Stimulated activated CD4-positive, alpha-beta T cell treated with anti-CD3 and anti-CD28 coated beads, TNF-alpha, amount 100 ng/mL, for 4 hours (primary cell): ENCODE measurements around the gene ELP5.

Experiments used
- DNase-seq, 3 experiments: peaks; one replicate each; pipeline ENCODE4 v3.0.0-alpha.2; 2020; ENCODE audit warnings: low read depth in 3 of 3

ELP5 gene

DNA sequence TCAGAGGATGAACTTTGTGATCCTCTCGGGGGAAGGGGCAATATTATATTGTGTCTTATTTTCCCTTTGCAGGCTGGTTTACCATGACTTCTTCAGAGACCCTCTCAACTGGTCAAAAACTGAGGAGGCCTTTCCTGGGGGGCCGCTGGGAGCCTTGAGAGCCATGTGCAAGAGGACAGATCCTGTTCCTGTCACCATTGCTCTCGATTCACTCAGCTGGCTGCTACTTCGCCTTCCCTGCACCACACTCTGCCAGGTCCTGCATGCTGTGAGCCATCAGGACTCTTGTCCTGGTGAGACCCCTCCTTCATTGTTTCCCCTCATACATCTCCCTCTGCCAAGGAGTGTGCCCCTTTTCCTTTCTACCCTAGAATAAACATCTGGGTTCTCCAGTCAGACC, 2.5 kb downstream of the ELP5 start:
- DNase-seq, result no peak

DNA sequence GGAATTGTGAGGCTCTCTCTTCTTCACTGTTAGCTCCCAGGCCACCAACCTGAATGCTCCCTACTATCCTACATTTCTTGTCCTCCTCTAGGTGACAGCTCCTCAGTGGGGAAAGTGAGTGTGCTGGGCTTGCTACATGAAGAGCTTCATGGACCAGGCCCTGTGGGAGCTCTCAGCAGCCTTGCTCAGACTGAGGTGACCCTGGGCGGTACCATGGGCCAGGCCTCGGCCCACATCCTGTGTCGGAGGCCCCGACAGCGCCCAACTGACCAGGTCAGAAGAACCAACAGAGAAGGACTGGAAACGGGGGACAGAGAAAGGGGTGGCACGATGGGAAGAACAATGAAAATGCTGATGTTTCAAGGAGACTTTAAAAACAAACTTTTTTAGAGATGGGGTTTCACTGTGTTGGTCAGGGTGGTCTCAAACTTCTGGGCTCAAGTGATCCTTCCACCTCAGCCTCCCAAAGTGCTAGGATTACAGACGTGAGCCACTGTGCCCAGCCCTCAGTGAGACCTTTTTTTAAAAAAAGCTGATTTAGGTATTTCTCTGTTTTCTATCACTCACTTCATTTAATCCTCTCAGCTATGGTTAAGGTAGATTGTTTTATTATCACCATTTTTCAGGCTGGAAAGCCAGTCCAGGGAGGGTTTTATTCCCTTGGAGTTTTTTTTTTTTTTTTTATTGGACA, 4.9 kb downstream of the ELP5 start:
- DNase-seq, result no peak

DNA sequence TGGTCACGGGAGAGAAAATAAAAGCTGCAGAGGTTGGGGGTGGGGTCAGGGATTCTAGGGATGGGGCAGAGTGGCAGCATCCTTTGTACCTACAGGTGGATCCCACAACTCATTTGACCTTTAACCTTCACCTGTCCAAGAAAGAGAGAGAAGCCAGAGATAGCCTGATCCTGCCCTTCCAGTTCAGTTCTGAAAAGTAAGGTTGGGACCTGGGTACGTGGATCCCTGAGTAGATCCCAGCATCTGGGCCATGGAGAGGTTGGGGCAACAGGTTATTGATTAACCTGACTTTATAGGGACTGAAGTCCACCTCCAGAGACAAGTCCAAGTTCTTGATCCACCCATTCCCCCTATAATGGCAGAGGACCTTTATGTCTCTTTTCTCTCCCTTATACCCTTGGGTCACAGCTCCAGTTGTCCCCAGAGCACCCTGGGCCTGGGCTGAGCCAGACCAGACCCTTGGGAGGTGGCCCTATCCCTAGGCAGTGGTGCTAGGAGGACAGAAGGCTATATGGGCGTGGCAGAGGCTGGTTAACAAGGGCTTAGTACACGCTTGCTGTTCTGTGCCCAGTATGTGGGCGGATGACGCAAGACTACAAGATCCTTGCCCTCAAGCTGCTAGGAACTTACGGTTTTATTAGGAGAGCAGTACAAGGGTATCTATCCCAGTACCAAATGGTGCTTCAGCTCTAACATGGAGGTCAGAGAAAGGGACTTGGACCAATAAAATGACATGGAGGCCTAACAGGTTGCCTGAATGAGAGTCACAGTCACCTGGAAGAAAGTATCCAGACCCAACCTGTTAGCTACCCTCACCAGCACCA, 6.9 kb downstream of the ELP5 start:
- no peak for DNase-seq

- DNase-seq, result no peak
Observed at GRCh38 chr17:7259555-7259889, 7.5 kb downstream of the ELP5 start.

GRCh38 chr17:7260151-7260550, 8.1 kb downstream of the ELP5 start:
- no peak for DNase-seq

GRCh38 chr17:7260651-7261378, 8.8 kb downstream of the ELP5 start:
- DNase-seq, result no peak

DNA sequence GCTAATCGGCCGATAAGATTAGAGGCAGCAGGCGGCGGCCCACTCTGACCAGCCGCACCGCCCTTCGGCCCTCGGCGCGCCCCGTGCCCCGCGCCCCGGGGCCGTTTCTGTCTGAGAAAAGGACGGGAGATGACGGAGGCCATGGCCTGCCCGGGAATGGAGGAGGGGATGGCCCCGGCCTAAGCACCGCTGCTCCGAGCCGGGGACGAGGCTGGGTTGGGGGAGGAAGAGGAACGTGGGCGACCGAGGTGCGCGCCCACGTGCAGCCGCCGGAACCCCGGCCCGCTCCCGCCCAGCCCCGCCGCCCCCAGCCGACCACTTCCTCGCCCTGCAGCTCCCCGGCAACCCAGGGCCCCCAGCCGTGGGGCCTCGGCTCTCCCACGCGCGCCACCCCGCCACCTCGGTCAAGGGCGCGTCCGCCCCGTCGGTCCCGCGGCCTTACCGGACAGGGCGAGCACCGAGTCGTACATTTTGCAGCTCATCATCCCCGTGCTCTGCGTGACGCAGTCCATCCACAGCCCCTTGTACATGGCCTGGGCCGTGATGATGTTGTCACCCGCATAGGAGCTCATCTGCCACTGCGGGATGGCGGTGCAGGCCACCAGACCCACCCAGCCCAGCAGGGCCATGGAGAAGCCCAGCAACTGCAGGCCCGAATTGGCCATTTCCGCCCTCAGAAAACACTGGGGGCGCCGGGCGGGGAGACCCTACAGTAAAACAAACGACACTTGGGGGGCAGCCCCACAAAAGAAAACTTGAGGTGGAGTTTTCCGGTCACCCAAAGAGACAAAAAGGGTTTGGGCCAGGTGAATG, 9.6 kb downstream of the ELP5 start:
- peak in 1 of 3 experiments; percentile 29 for DNase-seq

DNA sequence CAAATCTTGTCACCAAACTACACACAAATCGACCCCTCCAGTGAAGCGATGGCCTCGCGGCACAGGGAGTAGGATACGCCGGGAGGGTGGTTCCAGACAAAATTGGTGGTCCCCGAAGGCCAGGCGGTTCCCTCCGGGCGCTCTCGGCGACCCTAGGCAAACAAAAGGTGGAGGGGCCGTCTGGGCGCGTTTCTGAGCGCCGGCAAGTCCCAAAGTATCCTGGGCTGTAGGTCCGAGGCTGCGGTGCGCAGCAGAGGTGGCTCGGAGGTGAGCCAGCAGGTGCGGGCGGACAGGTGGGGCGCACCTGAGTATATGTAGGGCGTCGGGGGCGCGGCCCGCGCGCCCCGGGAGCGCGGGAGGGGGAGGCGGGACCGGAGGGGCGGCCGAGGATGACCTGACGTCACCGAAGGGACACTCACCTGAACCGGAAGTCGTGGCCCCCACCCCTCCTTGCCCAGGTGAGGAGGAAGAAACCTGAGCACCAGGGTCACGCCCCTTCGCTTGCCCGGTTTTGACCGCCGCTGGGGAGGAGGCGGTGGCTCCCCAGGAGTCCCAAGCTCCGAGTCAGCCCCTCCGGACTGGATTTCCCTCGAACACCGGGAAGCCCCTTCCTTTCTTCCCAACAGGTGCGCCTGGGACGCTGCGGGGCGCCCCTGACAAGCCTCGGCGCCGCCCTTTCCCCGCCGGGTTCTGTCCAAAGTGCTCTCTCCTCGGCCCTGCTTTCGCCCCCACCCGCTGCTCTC, 10.3 kb downstream of the ELP5 start, which contains the start of gene CLDN7:
Gene CLDN7 (minus strand): TSS at position 287 of the 743 bp plus-strand sequence. CDS start 435 bp downstream, outside the sequence.
- no peak for DNase-seq

DNA sequence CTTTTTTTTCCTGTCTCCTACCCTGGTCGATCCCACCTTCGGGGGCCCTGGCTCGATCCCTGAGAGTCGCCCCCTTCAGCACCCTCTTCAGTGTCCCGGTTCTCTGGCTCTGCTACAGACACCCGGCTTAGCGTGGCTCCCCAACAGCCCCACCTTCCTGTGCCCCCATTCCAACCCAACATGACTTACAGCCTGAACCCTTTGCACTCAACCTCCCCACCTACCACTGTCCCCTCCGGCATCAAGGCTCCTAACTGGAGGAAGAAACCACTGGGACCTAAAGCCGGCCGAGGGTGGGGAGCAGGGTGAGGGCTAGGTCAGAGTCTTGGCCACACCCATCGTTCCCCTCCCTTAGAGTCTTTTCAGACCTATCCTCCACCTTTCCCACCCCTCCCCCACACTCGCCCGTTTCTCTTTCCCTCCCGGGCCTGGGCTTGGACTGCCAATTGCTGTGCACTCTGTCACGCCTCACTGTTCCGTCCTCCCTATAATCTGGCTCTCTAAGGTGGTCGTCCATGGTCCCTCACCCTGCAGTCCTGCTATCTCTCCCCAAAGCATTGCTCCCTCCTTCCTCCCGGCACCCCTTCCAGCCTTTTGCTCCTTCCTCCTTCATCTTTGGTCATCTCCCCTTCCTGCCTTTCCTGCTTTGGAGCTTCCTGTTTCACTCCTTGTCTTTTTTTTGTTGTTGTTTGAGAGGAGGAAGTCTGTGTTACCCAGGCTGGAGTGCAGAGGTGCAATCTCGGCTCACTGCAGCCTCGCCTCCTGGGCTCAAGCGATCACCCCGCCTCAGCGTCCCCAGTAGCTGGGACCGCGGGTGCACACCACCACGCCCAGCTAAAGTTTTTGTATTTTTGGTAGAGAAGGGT, 11.2 kb downstream of the ELP5 start:
- DNase-seq, result no peak

DNA sequence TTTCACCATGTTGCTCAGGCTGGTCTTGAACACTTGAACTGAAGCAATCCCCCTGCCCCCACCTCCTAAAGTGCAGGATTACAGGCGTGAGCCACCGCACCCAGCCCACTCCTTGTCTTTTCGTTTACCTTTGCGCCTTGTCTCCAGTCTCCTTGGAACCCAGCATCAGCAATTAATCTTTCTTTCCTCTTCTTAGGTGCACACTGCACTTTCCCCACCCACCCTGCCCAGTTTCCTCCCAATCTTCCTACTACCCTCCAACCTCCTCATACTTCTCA, 11.7 kb downstream of the ELP5 start:
- no peak for DNase-seq

GRCh38 chr17:7266784-7267183, 14.8 kb downstream of the ELP5 start:
- no peak for DNase-seq

DNA sequence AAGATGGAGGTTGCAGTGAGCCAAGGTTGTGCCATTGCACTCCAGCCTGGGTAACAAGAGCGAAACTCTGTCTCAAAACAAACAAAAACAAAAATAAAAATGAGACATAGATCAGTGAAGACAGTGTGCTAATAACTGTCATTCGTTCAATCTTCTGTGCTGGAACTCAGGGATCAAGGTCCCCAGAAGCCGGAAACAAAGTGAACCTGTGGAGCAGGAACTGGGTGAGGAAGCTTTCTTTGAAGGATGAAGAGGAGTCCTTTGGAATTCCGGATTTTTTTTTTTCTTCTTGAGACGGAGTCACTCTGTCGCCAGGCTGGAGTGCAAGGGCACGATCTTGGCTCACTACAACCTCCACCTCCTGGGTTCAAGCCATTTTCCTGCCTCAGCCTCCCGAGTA, 27.4 kb downstream of the ELP5 start:
- no peak for DNase-seq

DNA sequence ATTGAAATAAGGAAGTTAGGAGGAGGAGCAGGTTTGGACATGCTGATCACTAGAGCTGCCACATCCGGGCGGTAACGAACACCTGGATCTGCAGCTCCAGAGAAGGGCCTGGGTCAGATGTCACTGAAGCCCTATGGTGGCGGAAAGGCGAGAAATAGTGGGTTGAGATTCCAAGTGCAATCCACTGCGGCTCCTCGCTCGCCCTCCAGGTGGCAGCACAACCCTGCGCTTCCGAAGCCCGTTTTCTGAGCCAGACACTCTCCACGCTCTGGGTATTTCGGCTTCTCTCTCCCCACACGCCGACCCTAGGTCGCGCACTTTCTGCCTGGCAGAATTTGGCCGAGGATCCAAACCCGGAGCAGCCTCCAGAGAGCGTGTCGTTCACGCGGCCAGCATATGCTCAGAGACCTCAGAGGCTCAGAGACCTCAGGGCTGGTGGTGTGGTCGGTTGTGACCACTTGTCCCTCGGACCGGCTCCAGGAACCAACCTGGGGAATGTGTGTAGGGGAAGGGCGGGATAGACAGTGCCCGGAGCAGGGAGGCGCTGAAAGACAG, 28.6 kb downstream of the ELP5 start:
- peak; percentile 71 to 78 (median 71) for DNase-seq

DNA sequence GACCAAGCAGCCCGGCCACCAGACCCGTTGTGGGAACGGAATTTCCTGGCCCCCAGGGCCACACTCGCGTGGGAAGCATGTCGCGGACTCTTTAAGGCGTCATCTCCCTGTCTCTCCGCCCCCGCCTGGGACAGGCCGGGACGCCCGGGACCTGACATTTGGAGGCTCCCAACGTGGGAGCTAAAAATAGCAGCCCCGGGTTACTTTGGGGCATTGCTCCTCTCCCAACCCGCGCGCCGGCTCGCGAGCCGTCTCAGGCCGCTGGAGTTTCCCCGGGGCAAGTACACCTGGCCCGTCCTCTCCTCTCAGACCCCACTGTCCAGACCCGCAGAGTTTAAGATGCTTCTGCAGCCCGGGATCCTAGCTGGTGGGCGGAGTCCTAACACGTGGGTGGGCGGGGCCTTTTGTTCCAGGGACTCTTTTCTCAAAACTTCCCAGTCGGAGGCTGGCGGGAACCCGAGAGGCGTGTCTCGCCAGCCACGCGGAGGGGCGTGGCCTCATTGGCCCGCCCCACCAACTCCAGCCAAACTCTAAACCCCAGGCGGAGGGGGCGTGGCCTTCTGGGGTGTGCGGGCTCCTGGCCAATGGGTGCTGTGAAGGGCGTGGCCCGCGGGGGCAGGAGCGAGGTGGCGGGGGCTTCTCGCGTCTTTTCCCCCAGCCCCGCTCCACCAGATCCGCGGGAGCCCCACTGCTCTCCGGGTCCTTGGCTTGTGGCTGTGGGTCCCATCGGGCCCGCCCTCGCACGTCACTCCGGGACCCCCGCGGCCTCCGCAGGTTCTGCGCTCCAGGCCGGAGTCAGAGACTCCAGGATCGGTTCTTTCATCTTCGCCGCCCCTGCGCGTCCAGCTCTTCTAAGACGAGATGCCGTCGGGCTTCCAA, 29.3 kb downstream of the ELP5 start, which contains the start of gene SLC2A4:
Gene SLC2A4 (plus strand): TSS at position 645 of the 879 bp plus-strand sequence. CDS start 217 bp downstream, at position 862.
- DNase-seq, result peak; percentile 81 to 85 (median 82)

DNA sequence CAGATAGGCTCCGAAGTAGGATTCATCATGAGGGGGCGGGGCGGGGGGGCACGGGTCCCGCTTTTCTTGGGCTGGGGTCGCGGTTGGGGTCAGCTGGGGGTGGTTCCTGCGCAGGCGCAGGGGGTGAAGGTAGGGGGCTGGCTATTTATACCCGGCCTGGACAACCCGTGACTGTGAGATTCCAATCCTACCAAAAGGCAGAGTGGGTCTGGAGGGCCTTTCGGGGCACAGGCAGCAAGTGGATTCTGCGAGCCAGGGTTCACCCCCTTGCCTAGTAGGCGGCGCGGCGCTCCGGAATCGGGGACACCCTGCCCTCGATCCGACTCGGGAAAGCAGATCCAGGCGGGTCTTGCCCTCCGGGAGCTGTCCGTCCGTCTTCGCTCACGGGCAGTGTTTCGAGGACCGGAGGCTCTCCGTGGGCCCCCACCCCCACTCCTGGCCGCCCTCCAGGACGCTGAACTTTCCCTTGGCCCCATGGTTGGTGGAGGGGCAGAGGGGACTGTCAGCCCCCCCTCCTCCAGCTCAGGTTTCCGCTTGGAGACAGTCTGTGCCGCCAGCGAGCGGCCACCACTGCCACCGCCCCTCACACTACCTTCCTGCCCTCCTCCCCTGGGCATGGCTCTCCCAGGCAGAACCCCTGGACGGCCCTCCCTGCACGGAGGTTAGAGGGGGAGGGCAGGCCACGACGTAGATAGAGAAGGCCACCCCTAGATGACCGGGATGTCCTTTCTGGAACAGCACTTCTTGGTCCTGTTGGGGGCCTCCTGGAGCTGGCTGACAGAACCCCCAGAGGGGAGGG, 30.1 kb downstream of the ELP5 start:
- no peak for DNase-seq

- no peak for DNase-seq
Observed at GRCh38 chr17:7282752-7283321, 30.8 kb downstream of the ELP5 start.

- no peak for DNase-seq
Observed at GRCh38 chr17:7283471-7284216, 31.6 kb downstream of the ELP5 start.
